Measurements from ENCODE around the gene LDB1.

LDB1 gene

GRCh38 chr10:102113261-102113955 lies 6.8 kb downstream of the LDB1 start:
- DNase-seq (ENCODE audit: low read depth): peak; percentile 29
- TF ChIP-seq MYC (IDR thresholded peaks at IDR 0.05; ENCODE audit: low read depth, low read length) (no peak), POLR2A (IDR thresholded peaks at IDR 0.05; ENCODE audit: extremely low read depth, insufficient read length) (no peak)
- TF ChIP-seq, protein P1, sequence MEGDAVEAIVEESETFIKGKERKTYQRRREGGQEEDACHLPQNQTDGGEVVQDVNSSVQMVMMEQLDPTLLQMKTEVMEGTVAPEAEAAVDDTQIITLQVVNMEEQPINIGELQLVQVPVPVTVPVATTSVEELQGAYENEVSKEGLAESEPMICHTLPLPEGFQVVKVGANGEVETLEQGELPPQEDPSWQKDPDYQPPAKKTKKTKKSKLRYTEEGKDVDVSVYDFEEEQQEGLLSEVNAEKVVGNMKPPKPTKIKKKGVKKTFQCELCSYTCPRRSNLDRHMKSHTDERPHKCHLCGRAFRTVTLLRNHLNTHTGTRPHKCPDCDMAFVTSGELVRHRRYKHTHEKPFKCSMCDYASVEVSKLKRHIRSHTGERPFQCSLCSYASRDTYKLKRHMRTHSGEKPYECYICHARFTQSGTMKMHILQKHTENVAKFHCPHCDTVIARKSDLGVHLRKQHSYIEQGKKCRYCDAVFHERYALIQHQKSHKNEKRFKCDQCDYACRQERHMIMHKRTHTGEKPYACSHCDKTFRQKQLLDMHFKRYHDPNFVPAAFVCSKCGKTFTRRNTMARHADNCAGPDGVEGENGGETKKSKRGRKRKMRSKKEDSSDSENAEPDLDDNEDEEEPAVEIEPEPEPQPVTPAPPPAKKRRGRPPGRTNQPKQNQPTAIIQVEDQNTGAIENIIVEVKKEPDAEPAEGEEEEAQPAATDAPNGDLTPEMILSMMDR (IDR thresholded peaks at IDR 0.05; ENCODE audit: low read depth, low read length): no peak
- TF ChIP-seq, protein P2, sequence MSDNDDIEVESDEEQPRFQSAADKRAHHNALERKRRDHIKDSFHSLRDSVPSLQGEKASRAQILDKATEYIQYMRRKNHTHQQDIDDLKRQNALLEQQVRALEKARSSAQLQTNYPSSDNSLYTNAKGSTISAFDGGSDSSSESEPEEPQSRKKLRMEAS (IDR thresholded peaks at IDR 0.05; ENCODE audit: low read depth, low read length): no peak
- H3K4me3 ChIP-seq (ENCODE audit: low read depth, low read length): peak overlapping the region; percentile 73

GRCh38 chr10:102112210-102112817 lies 7.9 kb downstream of the LDB1 start:
- TF ChIP-seq MYC (IDR thresholded peaks at IDR 0.05; ENCODE audit: low read depth, low read length) (no peak), POLR2A (IDR thresholded peaks at IDR 0.05; ENCODE audit: extremely low read depth, insufficient read length) (no peak)
- TF ChIP-seq, protein P1 (IDR thresholded peaks at IDR 0.05; ENCODE audit: low read depth, low read length): peak; percentile 41
- peak; percentile 67 for DNase-seq (ENCODE audit: low read depth)
- peak overlapping the region; percentile 73 for H3K4me3 ChIP-seq (ENCODE audit: low read depth, low read length)

- no peak overlapping the region for H3K4me3 ChIP-seq (ENCODE audit: low read depth, low read length)
- no peak for TF ChIP-seq POLR2A (IDR thresholded peaks at IDR 0.05; ENCODE audit: extremely low read depth, insufficient read length)
- TF ChIP-seq, protein P1 (IDR thresholded peaks at IDR 0.05; ENCODE audit: low read depth, low read length): no peak
- TF ChIP-seq, protein P2 (IDR thresholded peaks at IDR 0.05; ENCODE audit: low read depth, low read length): no peak
- no peak for DNase-seq (ENCODE audit: low read depth)
These were observed 8.9 kb downstream of the LDB1 start for GRCh38 chr10:102111276-102111675.

- H3K4me3 ChIP-seq (ENCODE audit: low read depth, low read length): no peak overlapping the region
- no peak for TF ChIP-seq MYC (IDR thresholded peaks at IDR 0.05; ENCODE audit: low read depth, low read length)
- no peak for TF ChIP-seq POLR2A (IDR thresholded peaks at IDR 0.05; ENCODE audit: extremely low read depth, insufficient read length)
- TF ChIP-seq, protein P1 (IDR thresholded peaks at IDR 0.05; ENCODE audit: low read depth, low read length): no peak
- TF ChIP-seq, protein P2 (IDR thresholded peaks at IDR 0.05; ENCODE audit: low read depth, low read length): no peak
- no peak for DNase-seq (ENCODE audit: low read depth)
These were observed 10.7 kb downstream of the LDB1 start for GRCh38 chr10:102109166-102110116.

GRCh38 chr10:102106998-102107397 lies 13.2 kb downstream of the LDB1 start:
- H3K4me3 ChIP-seq (ENCODE audit: low read depth, low read length): no peak overlapping the region
- DNase-seq (ENCODE audit: low read depth): no peak
- TF ChIP-seq, protein P1 (IDR thresholded peaks at IDR 0.05; ENCODE audit: low read depth, low read length): no peak
- TF ChIP-seq POLR2A (IDR thresholded peaks at IDR 0.05; ENCODE audit: extremely low read depth, insufficient read length): no peak
- TF ChIP-seq, protein P2 (IDR thresholded peaks at IDR 0.05; ENCODE audit: low read depth, low read length): no peak
- no peak for TF ChIP-seq MYC (IDR thresholded peaks at IDR 0.05; ENCODE audit: low read depth, low read length)

All from NB4 (cell line).